GM12801 (cell line): ENCODE data around the gene SLX1B.
"Not testable (repeated sequence)": the region's sequence is repeated elsewhere in the genome, so short reads cannot be mapped to it uniquely, and the experiment has no call there.

ENCODE experiments used
- CTCF ChIP-seq: IDR thresholded peaks from one replicate; pipeline ENCODE4 v1.5.1; 2011; ENCODE audit warnings: control low read depth; ENCODE audit not compliant: insufficient read length; ENCODE audit errors: extremely low read depth

Gene SLX1B

GRCh38 chr16:29454269-29454668 is at the start of gene SLX1B, which contains the start of gene BOLA2:
Gene SLX1B, plus strand, starts transcription at chr16:29454533.
Gene BOLA2, minus strand, starts transcription at chr16:29454351. Its CDS starts 98 bp downstream, at chr16:29454253.
- not testable (repeated sequence) for TF ChIP-seq CTCF

GRCh38 chr16:29459706-29460646 is 5.6 kb downstream of the SLX1B start, which contains the start of gene SULT1A4:
Gene SULT1A4, plus strand, starts transcription at chr16:29459913. Its CDS starts 1,473 bp downstream, at chr16:29461386.
- TF ChIP-seq CTCF, result not testable (repeated sequence)

- not testable (repeated sequence) for TF ChIP-seq CTCF
These were observed 52.0 kb downstream of the SLX1B start, which contains the start of gene NPIPB12 for GRCh38 chr16:29506308-29506707. Gene NPIPB12, minus strand, starts transcription at chr16:29506408.
